AG09309 (cell line): ENCODE measurements around the gene TIRAP.

Experiments
- DNase-seq: peaks from one replicate; pipeline ENCODE4 v3.0.0-alpha.2; 2010; ENCODE audit warnings: low read depth
- H3K4me3 ChIP-seq: 2 replicates; pipeline ENCODE4 v1.5.1; 2011; ENCODE audit warnings: mild to moderate bottlenecking, low read depth, low read length, moderate library complexity; ENCODE audit not compliant: control insufficient read depth
- CTCF ChIP-seq: IDR thresholded peaks from 2 replicates; pipeline ENCODE4 v1.5.1; 2011; ENCODE audit warnings: mild to moderate bottlenecking, low read depth, low read length, inconsistent platforms; ENCODE audit not compliant: insufficient read depth, control insufficient read depth; ENCODE audit errors: missing control alignments

The TIRAP gene

GRCh38 chr11:126328938-126329643, 46.2 kb downstream of the TIRAP start:
- H3K4me3 ChIP-seq: no peak overlapping the region
- no peak for DNase-seq
- no peak for TF ChIP-seq CTCF

DNA sequence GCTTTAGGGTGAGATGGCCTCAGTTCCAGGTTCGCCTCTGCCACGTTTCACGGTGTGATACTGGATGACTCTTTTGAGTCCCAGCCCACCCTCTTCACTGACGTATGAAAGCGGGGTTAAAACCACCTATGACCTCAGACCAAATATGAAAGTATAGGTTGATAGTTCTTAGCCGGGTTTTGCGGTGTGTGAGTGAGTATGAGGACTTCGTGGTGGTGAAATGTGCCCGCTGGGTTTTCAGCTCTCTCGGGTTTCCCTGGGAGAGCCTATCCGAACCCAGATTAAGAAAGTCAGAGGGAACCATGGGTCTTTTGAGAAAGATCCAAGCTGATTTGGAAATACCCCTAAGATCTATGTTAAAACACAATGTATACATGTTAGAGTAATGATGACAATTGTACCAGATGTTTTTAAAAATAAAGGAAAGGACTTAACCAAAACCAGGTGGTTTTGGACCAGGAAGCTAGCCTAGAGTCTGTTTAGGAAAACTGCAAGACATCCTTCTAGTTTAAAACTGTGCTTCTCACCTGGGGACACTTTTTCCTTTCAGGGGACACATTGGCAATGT, 46.8 kb downstream of the TIRAP start:
- no peak overlapping the region for H3K4me3 ChIP-seq
- no peak for TF ChIP-seq CTCF
- DNase-seq: no peak

DNA sequence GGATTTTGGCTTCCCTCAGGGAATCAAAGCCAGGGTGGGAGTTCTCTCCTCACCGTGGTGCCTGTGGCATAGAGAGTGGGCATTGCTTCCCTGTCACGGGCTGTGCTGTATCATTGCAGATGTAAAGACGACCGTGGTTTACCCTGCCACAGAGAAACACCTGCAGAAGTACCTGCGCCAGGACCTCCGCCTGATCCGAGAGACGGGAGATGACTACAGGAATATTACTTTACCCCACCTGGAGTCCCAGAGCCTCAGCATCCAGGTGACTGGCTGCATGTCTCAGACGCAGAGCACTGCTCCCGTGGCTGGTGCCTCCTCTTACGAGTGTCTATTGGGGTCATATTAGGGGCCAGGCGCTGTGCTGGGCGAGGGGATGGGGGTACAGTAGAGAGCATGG, 48.4 kb downstream of the TIRAP start:
- no peak for DNase-seq
- H3K4me3 ChIP-seq: no peak overlapping the region
- no peak for TF ChIP-seq CTCF

DNA sequence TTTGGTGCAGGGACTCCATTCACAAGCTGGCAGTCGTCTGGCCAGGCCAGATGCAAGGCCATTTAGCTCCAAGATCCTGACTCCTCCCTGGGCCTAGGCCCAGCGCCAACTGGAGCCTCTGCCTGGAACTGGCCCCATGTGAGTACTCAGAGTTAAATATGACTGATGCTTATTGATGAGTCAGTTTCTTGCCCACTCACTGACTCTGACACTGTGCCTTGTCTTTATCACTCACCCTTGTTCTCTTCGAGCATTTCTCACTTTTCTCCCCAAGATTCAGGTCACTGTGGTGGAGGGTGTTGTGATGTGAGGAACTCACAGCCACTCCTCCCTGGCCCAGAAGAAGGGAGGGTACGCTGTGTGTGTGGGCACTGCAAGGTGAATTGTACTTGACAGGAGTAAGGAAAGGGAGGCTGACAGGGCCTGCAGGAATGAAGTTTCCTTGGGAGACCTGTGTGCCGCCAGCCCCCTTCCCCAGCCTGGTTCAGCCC, 49.4 kb downstream of the TIRAP start:
- H3K4me3 ChIP-seq: no peak overlapping the region
- DNase-seq: peak; percentile 62
- TF ChIP-seq CTCF: no peak

DNA sequence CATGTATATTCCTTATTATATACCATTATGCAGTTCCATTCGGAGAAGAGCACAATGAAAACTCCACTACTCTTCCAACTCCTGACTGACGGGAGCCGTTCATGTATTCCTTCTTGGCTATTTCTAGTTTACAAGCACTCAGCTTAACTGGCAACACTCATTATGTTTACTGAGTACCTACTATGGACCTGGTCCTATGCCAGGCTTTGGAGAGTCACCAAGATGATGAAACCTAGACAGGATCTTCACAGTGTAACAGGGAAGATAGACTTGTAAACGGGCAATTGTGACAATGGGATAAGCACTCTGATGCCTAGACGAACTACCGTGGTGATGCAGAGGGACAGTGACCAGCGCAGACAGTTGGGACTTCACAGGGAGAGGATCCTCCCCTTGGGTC, 50.2 kb downstream of the TIRAP start:
- H3K4me3 ChIP-seq: no peak overlapping the region
- DNase-seq: no peak
- no peak for TF ChIP-seq CTCF

- no peak for DNase-seq
- TF ChIP-seq CTCF: no peak
- no peak overlapping the region for H3K4me3 ChIP-seq
Measured at GRCh38 chr11:126334659-126335462, 52.0 kb downstream of the TIRAP start.
